Measurements from ENCODE around the gene ZNF423. TPM values are rescaled to one million over a fixed set of nuclear protein-coding genes. Genes with fewer than 3 reads are reported as not detected.
A peak's percentile ranks its signal among the peaks of the same experiment; 100 is the strongest.

ZNF423 gene
- total RNA-seq, 1 donor from 2014 or later, result not detected

GRCh38 chr16:49463529-49463928 is 392.4 kb downstream of the ZNF423 start:
- ATAC-seq (ENCODE audit: low read depth) (peak; percentile 77), DNase-seq (no peak)
- intact Hi-C loops (cut with micrococcal nuclease), result loop anchor here (1.0 kb wide), 1 partner anchor 15 kb away; no protein-coding TSS in a partner anchor
- Mint-ChIP-seq H3K27me3 (peaks cover 4% of the 10 kb centered on the region), H3K4me1 (peaks cover 26% of the 10 kb centered on the region), H3K36me3 (ENCODE audit: low read depth) (no peaks in the 10 kb centered on the region), H3K4me3 (peak overlapping the region; percentile 13), H3K9me3 (no peaks in the 10 kb centered on the region), H3K27ac (peak overlapping the region; percentile 66)
- ChIA-PET POLR2A (interaction anchor here (0.7 kb wide), 1 partner anchor 31 kb away, joined by 3 read pairs; no protein-coding TSS in a partner anchor), CTCF (no interaction called here)
- TF ChIP-seq, protein P1, sequence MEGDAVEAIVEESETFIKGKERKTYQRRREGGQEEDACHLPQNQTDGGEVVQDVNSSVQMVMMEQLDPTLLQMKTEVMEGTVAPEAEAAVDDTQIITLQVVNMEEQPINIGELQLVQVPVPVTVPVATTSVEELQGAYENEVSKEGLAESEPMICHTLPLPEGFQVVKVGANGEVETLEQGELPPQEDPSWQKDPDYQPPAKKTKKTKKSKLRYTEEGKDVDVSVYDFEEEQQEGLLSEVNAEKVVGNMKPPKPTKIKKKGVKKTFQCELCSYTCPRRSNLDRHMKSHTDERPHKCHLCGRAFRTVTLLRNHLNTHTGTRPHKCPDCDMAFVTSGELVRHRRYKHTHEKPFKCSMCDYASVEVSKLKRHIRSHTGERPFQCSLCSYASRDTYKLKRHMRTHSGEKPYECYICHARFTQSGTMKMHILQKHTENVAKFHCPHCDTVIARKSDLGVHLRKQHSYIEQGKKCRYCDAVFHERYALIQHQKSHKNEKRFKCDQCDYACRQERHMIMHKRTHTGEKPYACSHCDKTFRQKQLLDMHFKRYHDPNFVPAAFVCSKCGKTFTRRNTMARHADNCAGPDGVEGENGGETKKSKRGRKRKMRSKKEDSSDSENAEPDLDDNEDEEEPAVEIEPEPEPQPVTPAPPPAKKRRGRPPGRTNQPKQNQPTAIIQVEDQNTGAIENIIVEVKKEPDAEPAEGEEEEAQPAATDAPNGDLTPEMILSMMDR (IDR thresholded peaks at IDR 0.05), result no peak

DNA sequence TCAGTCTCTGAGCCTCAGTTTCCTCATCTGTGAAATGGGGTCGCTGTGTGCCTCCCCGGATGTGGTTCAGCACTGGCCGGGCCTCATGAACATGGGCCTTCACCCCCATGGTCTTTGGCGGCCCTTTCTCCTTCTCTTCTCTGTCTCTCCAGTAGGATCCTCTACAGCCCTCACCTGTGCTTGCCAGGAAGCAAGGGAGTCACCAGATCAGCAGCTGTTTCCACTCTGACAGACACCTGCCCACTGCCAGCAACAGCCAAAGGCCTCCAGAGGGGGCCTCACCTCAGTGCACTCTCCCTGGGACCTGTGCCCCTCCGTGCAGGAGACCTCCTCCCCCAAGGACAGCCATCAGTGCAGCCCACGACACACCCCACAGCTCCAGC is 392.9 kb downstream of the ZNF423 start:
- Mint-ChIP-seq H3K4me3 (no peak overlapping the region), H3K36me3 (ENCODE audit: low read depth) (no peaks in the 10 kb centered on the region), H3K4me1 (peaks cover 23% of the 10 kb centered on the region), H3K9me3 (no peaks in the 10 kb centered on the region), H3K27ac (no peak overlapping the region), H3K27me3 (peaks cover 4% of the 10 kb centered on the region)
- DNase-seq (no peak), ATAC-seq (ENCODE audit: low read depth) (no peak)
- TF ChIP-seq, protein P1 (IDR thresholded peaks at IDR 0.05), result no peak
- CTCF ChIA-PET, result no interaction called here
- POLR2A ChIA-PET, result no interaction called here
- intact Hi-C loops (cut with micrococcal nuclease), result loop anchor here (1.0 kb wide), 1 partner anchor 15 kb away; no protein-coding TSS in a partner anchor

DNA sequence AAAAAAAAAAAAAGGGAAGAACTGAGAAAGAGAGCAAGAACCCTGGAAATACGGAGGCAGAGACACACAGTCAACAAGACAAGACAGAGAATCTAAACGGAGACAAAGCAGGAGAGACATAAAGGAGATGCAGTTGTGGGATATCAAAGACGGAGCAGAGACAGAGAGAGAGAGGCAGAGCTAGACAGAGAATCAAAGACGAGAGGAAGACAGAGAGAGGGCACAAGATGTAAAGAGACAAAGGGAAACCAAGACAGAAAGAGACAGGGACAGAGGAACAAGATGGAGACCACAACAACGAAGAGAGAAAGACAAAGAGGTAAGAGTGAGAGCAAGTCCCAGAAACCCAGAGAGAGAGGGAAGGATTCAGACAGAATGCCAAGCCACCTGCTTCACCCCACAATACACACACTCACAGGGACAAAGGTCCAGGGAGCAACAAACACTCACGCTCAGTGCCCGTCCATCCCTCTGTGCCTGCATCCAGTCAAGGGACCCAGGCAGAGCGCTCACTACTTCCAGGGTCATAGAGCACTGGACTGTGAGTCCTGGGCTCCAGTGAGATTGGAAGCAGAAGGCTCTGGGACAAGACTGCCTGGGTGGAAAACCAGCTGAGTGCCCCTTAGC is 393.4 kb downstream of the ZNF423 start:
- H3K27me3 Mint-ChIP-seq, result peaks cover 4% of the 10 kb centered on the region
- TF ChIP-seq, protein P1 (IDR thresholded peaks at IDR 0.05), result no peak
- intact Hi-C loops (cut with micrococcal nuclease), result no loop called here
- no peak overlapping the region for H3K27ac Mint-ChIP-seq
- ChIA-PET POLR2A (no interaction called here), CTCF (no interaction called here)
- no peaks in the 10 kb centered on the region for H3K9me3 Mint-ChIP-seq
- no peak overlapping the region for H3K4me3 Mint-ChIP-seq
- DNase-seq (no peak), ATAC-seq (ENCODE audit: low read depth) (no peak)
- peaks cover 23% of the 10 kb centered on the region for H3K4me1 Mint-ChIP-seq
- H3K36me3 Mint-ChIP-seq (ENCODE audit: low read depth), result no peaks in the 10 kb centered on the region

- Mint-ChIP-seq H3K36me3 (ENCODE audit: low read depth) (no peaks in the 10 kb centered on the region), H3K27me3 (peaks cover 4% of the 10 kb centered on the region), H3K9me3 (no peaks in the 10 kb centered on the region), H3K27ac (no peak overlapping the region), H3K4me3 (no peak overlapping the region), H3K4me1 (peaks cover 23% of the 10 kb centered on the region)
- ATAC-seq (ENCODE audit: low read depth) (no peak), DNase-seq (no peak)
- TF ChIP-seq, protein P1 (IDR thresholded peaks at IDR 0.05), result no peak
- intact Hi-C loops (cut with micrococcal nuclease), result no loop called here
- CTCF ChIA-PET, result no interaction called here
- POLR2A ChIA-PET, result no interaction called here
These were observed 394.4 kb downstream of the ZNF423 start for GRCh38 chr16:49461517-49461951.

DNA sequence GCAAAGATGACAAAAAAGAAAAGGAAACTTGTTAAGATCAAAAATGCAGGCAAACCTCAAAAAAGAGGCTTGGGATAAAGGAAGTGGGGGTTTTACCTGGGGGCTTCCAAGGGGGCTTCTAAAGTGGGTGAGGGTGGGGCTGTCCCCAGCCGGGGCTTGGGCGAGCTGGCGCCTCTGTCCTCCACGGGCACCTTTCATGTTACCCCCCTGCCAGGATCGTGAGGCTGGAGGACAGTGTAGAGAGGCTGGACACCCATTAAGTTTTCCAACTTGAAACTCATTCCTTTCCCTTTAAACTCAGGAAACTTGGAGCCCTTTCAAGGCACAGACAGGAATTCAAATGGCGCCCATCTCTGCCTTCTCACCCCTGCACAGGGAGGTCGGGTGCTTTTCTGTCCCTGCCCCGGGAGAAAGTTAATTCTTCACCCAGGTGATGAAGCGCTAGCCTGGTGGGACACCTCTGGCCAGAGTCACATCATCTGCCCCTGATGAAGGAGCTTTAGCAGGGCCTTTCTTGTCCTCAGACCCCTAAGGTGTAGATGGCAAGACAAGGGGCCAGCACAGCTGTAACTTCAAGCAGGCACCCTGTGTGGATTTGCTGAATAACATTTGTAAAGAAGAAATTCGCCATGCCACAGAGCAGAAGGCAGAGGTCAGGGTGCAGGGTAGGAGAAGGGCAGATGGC is 395.0 kb downstream of the ZNF423 start:
- Mint-ChIP-seq H3K36me3 (ENCODE audit: low read depth) (no peaks in the 10 kb centered on the region), H3K4me1 (peaks cover 23% of the 10 kb centered on the region), H3K27ac (no peak overlapping the region), H3K4me3 (no peak overlapping the region), H3K27me3 (peaks cover 4% of the 10 kb centered on the region), H3K9me3 (no peaks in the 10 kb centered on the region)
- DNase-seq (no peak), ATAC-seq (ENCODE audit: low read depth) (no peak)
- intact Hi-C loops (cut with micrococcal nuclease), result no loop called here
- CTCF ChIA-PET, result no interaction called here
- POLR2A ChIA-PET, result no interaction called here
- TF ChIP-seq, protein P1 (IDR thresholded peaks at IDR 0.05), result no peak

Measured in activated B cell treated with CpG ODN at 0.5 μM for 24 hours (primary cell).